Retinal pigment epithelial cell (primary cell): Measurements from ENCODE around the gene PASD1.

Experiments
- DNase-seq: peaks from one replicate; pipeline ENCODE4 v3.0.0-alpha.2; 2010; ENCODE audit warnings: low read depth
- H3K4me3 ChIP-seq: 2 replicates; pipeline ENCODE4 v1.5.1; 2011; ENCODE audit warnings: mild to moderate bottlenecking, low read length, control low read depth, moderate library complexity
- CTCF ChIP-seq: conservative IDR thresholded peaks from 2 replicates; pipeline ENCODE4 v1.5.1; 2011; ENCODE audit warnings: low read depth, low read length, control low read depth, inconsistent platforms

Gene PASD1

GRCh38 chrX:151702741-151703340 lies 139.4 kb downstream of the PASD1 start:
- no peak overlapping the region for H3K4me3 ChIP-seq
- TF ChIP-seq CTCF, result no peak
- no peak for DNase-seq

- no peak for TF ChIP-seq CTCF
- H3K4me3 ChIP-seq, result no peak overlapping the region
- no peak for DNase-seq
Observed at GRCh38 chrX:151703487-151703886, 140.0 kb downstream of the PASD1 start.

- no peak for TF ChIP-seq CTCF
- no peak for DNase-seq
- H3K4me3 ChIP-seq, result no peak overlapping the region
Observed at GRCh38 chrX:151704041-151704663, 140.7 kb downstream of the PASD1 start.

GRCh38 chrX:151708821-151709220 lies 145.3 kb downstream of the PASD1 start:
- DNase-seq, result no peak
- H3K4me3 ChIP-seq, result no peak overlapping the region
- TF ChIP-seq CTCF, result no peak

GRCh38 chrX:151710457-151710856 lies 147.0 kb downstream of the PASD1 start:
- no peak overlapping the region for H3K4me3 ChIP-seq
- TF ChIP-seq CTCF, result no peak
- DNase-seq, result no peak

- no peak overlapping the region for H3K4me3 ChIP-seq
- no peak for TF ChIP-seq CTCF
- DNase-seq, result no peak
Observed at GRCh38 chrX:151711154-151711553, 147.7 kb downstream of the PASD1 start.

GRCh38 chrX:151711787-151712186 lies 148.3 kb downstream of the PASD1 start:
- TF ChIP-seq CTCF, result no peak
- no peak for DNase-seq
- no peak overlapping the region for H3K4me3 ChIP-seq
